Epithelial cell of esophagus (primary cell): ENCODE measurements around the gene PKM.

Source experiments
- DNase-seq: peaks from one replicate; pipeline ENCODE4 v3.0.0; 2010; ENCODE audit warnings: low read depth
- H3K4me3 ChIP-seq: 2 replicates; pipeline ENCODE4 v1.5.1; 2011; ENCODE audit warnings: mild to moderate bottlenecking, low read length, control low read depth
- CTCF ChIP-seq: IDR thresholded peaks from 2 replicates; pipeline ENCODE4 v1.5.1; 2011; ENCODE audit warnings: low read depth, mild to moderate bottlenecking, low read length, control low read depth, inconsistent platforms; ENCODE audit not compliant: insufficient read depth; ENCODE audit errors: missing control alignments

The PKM gene

GRCh38 chr15:72189250-72189902, 41.6 kb downstream of the PKM start:
- H3K4me3 ChIP-seq = no peak overlapping the region
- no peak for TF ChIP-seq CTCF
- DNase-seq = no peak

- DNase-seq = peak; percentile 61
- H3K4me3 ChIP-seq = peak overlapping the region; percentile 25
- TF ChIP-seq CTCF = no peak
Measured at GRCh38 chr15:72184165-72184811, 46.7 kb downstream of the PKM start.

GRCh38 chr15:72183781-72184164, 47.2 kb downstream of the PKM start:
- no peak for TF ChIP-seq CTCF
- DNase-seq = no peak
- H3K4me3 ChIP-seq = peak overlapping the region; percentile 7

GRCh38 chr15:72182673-72183072, 48.3 kb downstream of the PKM start:
- DNase-seq = peak; percentile 65
- TF ChIP-seq CTCF = no peak
- no peak overlapping the region for H3K4me3 ChIP-seq

GRCh38 chr15:72182244-72182643, 48.7 kb downstream of the PKM start:
- DNase-seq = no peak
- no peak overlapping the region for H3K4me3 ChIP-seq
- TF ChIP-seq CTCF = no peak

GRCh38 chr15:72180761-72181324, 50.1 kb downstream of the PKM start:
- H3K4me3 ChIP-seq = no peak overlapping the region
- DNase-seq = no peak
- TF ChIP-seq CTCF = no peak

- H3K4me3 ChIP-seq = no peak overlapping the region
- no peak for TF ChIP-seq CTCF
- no peak for DNase-seq
Measured at GRCh38 chr15:72179950-72180581, 50.9 kb downstream of the PKM start.
